Stimulated activated CD4-positive, alpha-beta T cell treated with anti-CD3 and anti-CD28 coated beads, Interleukin-1b, Interleukin-23, amount 100 ng/mL, for 4 hours (primary cell): ENCODE data around the gene VIL1.

ENCODE experiments used
- DNase-seq, 2 donors: peaks; one replicate each; pipeline ENCODE4 v3.0.0-alpha.2; 2020; ENCODE audit warnings: low read depth in 2 of 2

The VIL1 gene

DNA sequence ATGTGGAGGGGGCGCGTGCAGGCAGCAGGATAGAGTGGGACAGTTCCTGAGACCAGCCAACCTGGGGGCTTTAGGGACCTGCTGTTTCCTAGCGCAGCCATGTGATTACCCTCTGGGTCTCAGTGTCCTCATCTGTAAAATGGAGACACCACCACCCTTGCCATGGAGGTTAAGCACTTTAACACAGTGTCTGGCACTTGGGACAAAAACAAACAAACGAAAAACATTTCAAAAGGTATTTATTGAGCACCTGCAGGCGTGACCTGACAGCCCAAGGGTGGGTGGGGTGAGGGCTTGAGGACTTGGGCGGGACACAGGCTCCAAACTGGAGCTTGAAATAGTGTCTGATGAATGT, 23.9 kb upstream of the VIL1 start:
- DNase-seq, result no peak

DNA sequence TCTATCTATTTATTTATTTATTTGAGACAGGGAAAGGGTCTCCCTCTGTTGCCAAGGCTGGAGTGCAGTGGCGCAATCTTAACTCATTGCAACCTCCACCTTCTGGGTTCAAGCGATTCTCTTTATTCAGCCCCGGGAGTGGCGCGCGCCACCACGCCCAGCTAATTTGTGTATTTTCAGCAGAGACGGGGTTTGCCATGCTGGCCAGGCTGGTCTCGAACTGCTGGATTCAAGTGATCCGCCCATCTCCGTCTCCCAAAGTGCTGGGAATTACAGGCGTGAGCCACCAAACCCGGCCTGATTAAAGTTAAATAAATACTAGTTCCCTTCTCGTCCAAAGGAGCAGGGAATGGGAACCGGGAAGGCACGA, 23.5 kb upstream of the VIL1 start:
- no peak for DNase-seq

DNA sequence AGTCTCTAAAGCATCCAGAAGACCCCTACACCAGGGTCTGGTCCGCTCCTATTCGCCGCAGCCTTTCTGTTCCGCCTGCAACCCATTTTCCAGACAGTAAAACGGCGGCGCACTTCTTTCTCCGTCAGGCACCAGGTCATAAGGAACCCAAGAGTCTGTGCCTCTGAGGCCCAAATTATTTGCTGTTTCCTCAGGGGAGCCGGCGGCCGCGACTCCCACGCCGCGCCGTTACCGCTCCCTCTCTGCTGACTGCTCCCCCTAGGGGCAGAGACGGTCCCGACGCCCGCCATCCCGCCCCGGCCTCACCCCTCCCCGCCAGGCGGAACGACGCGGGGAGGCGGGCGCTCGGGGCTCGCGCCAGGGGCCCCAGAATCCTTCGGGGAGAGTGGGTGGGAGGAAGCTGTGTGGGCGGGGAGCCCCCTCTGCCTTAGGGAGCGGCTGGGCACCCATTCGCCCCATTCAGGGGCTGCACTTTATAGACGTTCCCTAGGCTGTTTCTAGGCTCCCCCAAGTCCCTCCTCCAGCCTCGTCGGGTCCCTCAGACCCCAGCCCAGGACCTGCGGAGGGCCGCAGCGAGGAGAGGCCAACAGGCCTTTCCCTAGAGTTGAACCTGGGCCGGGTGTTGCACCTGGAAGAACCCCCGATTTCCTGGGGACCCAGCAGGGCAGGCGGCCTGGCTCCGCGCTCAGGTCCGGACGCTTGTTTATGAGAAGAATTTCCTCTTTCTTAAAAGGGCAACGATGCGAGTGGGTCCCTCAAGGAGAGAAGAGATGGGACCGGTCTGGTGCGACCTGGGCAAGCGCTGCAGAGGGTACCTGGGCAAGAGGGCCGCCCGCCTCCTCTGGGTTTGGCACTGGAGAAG, 22.9 kb upstream of the VIL1 start:
- peak; percentile 87 to 91 for DNase-seq

DNA sequence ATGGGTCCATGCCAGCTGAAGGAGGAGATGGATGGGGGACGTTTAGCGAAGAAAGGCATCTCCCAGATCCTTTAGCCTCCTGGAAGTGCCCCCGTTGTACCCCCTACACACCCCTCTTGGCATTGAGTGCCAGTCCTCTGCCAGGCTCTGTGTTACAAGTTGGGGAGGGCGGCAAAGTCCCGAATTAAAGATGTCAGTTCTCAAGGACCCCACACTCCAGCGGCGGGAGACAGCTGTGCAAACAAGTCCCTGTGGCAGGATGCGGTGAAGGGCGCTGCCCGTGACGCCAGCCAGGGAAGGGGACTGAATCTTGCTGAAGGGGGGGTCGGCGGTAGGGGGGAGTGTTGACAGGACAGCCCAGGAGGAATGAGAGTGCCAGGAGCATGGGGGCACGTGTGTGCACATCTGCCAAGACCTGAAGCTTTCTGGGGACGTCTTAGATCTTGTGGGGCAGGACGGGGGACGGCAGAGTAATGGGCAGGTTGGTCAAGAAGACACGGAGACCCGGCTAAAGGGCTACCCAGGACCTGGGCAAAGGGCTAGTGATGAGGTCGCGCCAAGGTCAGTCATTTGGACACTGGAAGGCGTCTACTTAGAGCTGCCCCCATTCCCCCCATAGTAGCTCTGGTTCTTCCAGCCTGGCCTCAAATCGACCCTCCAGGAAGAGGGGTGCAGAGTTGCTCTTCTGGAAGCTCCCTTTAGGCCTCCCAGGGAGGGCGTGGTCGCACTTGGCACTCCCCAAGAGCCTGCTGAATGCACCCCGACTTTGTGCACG, 22.0 kb upstream of the VIL1 start:
- DNase-seq, result peak; percentile 37 to 39

DNA sequence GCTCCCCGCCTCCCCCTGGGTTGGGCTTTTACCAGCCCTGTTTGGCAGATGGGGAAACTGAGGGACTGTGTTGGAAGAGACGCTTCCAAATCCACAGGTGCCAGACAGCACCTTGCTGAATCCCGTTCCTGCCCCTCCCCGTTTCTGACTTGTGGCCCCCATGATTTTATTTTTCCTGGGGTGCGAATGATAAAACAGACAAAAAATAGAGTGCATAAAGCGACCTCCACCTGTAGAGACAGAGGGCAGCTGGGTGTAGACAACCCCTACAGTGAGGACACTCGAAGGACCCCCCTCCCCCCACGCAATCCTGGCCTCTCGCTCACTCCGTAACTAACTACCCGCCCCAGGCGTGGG, 21.5 kb upstream of the VIL1 start:
- DNase-seq, result no peak

DNA sequence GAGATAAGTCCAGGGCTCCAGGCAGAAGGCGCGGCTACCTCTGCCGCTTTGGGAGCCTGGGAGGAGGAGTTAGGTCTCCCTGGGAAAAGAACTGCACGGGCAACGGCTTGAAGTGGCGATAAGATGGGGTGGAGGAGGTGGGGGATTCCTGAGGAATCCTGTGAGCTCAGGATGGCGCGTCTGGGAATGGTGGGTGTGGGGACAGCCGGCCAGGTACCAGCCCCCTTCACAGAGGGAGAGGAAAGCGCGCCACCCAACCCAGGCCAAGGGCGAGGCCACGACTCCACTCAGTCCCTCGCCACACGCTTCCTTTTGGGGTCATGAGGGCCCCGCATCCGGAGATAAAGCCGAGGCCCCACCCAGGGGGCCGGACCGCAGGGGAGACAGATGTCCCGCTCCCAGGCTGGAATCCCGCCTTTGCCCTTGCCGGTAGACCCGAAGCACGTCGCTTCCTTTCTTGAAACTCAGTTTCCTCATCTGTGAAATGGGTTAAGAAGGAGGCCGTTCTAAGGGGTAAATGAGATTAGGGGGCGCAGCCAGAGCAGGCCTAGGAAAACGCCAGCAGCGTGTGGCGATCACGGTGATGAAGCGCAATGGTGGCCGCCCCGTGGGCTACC, 21.0 kb upstream of the VIL1 start:
- DNase-seq, result peak in 1 of 2 donors; percentile 26

DNA sequence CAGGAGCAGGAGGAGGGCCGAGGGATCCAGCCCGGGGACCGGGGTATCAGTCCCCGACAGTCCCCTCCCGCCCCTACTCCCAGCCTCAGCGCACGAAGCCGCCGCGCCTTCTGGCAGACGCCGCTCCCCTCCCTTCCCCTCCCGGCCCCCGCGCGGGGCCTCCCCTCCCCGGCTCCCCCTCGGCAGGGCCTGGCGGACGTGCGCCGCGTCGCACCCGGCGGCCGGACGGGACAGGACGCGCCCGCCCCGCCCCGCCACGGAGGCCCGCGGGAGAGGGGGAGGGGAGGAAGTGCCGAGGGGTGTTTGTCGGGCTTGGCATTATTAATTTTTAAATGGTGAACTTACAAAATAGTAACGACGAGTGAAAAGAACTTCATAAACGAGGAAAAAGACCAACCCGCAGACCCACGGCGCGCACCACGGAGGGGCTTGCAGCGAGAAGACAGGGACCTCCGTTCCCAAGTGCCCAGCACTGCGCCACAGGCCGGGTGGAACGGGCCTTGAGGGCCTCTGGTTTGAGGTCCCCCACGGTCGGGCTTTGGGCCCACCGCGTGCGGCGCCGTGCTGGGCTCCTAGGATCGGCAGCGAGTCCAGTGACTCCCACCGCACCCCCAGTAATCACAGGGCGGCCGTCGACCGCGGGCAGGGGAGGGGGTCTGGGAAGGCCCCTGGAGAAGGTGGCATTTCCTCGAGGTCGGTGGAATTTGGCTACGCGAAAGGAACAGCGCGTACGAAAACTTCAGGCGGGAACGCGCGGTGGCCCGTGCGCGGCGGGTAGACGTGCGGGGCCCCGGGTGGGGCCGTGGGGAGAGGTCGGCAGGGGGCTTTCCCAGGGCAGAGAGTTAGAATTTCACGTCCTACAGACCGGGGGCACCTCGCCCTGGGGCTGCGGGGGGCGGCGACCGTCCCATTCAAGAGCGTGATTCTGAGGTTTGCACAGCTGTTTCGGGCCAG, 20.2 kb upstream of the VIL1 start:
- peak; percentile 46 to 49 for DNase-seq

DNA sequence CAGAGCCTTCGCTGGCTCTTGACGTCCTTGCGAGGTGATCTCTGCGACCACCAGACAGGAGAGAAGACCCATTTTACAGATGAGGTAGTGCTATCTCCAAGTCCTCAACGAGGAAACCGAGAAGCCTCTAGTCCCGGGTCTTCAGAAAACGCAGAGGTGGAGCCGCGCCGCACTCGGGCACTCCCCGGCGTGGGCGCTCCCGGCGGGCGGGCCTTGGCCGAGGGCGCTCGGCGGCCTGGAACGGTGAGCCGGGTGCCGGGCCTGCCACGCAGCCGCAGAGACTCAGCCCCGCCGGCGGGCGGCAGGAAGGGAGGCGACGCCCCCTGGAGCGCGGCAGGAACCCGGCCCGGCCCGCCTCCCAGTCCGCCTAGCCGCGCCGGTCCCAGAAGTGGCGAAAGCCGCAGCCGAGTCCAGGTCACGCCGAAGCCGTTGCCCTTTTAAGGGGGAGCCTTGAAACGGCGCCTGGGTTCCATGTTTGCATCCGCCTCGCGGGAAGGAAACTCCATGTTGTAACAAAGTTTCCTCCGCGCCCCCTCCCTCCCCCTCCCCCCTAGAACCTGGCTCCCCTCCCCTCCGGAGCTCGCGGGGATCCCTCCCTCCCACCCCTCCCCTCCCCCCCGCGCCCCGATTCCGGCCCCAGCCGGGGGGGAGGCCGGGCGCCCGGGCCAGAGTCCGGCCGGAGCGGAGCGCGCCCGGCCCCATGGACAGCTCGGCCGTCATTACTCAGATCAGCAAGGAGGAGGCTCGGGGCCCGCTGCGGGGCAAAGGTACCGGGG, 19.3 kb upstream of the VIL1 start, which contains the start of gene CTDSP1:
TSS of gene CTDSP1 (plus strand) at position 478 of the 776 bp plus-strand sequence. CDS start at position 701, 223 bp downstream.
- peak; percentile 77 to 81 for DNase-seq

DNA sequence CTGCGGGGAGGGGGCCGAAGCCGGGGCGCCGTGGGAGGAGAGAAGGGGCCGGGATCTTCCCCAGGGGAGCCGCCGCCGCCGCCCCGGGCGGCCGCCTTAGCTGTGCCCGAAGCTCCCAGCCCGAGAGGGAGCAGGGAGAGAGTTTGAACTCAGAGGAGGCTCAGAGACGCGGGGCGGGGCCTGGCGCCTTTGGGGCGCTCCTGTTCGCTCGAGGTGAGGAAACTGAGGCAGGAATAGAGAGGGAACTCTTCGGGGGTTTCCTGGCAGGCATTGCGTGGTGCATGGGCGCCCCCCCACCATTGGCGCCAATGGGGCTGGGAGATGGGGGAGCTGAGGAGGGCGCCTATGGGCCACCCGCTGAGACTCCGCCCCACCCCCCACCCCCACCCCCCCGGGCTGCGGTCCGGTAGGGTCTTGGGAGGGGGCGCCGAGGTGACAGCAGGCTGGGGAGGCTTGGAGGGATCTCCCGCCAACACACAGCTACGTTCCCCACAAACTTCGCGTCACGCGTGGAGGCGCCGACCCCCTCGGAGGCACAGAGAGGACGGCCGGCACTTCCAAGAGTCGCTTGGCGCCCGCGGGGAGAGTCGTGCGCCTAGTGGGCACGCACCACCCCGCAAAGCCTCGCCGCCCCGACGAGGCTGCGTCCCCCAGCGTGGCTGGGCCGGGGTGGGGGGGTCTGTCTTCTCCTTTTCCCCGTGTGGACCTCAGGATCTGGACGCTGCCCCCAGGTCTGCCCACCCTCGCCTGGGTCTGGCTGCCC, 18.6 kb upstream of the VIL1 start:
- DNase-seq, result peak in 1 of 2 donors; percentile 39

DNA sequence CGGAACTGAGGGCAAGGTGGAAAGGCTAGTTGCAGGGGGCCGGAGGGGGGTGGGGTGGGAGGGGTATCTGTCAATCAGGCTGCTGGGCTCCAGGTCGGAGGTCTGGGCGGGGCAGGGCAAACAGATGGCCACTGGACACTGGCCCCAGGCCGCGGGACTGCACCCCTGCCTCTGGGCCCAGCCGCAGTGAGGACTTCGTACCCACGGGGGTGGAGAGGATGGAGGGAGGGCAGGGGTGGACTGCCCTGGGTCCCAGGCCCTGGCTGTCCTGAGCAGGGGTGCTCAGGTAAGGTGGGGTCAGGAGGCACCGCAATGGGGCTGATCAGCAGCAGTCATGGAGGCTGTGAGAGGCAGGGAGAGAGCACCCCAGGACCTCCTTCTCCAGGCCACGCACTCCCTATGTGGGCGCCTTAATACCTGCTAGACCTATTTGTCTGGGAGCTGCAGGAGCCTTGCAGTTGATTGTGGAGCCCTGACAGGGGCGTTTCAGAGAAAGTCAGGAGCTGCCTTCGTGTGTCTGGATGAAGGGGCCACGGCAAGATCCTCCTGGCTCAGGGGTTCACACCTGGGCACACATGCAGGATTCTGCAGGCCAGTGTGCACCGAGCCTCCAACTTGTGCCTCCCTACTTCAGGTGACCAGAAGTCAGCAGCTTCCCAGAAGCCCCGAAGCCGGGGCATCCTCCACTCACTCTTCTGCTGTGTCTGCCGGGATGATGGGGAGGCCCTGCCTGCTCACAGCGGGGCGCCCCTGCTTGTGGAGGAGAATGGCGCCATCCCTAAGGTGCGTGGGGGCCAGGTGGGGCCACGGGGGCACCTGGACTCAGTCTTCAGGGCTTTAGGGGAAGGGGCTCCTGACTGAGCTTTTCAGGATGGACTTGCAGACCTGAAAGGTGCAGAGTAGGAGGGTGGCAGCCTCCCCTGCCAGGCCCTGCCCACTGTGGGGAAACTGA, 17.7 kb upstream of the VIL1 start:
- no peak for DNase-seq

DNA sequence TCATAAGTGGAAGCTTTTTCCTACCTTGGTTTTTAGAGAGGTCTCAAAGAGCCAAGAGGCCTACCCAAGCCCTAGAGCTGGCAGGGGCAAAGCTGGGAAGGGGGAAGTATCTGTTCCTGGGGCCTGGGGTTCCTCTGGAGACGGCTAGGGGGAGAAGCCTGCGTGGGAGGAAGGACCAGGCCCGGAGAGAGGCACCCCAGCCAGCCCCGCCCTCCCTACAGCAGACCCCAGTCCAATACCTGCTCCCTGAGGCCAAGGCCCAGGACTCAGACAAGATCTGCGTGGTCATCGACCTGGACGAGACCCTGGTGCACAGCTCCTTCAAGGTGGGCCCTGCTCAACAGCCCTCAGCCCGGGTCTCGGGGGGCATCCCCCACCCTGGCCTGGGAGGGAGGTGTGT, 17.0 kb upstream of the VIL1 start:
- DNase-seq, result no peak

DNA sequence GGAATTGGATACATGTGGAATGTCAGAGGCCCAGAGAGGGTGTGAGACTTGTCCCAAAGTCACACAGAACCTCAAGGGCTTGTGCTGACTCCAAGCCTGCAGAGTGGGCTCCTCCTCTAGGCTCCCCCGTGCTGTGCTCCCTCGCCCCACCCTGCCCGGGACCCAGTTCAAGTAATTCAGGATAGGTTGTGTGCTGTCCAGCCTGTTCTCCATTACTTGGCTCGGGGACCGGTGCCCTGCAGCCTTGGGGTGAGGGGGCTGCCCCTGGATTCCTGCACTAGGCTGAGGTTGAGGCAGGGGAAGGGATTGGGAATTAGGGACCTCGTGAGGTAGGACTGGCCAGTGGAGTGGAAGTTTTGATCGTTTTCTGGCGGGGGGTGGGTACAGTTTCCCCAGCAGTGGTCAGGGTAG, 16.4 kb upstream of the VIL1 start:
- no peak for DNase-seq

DNA sequence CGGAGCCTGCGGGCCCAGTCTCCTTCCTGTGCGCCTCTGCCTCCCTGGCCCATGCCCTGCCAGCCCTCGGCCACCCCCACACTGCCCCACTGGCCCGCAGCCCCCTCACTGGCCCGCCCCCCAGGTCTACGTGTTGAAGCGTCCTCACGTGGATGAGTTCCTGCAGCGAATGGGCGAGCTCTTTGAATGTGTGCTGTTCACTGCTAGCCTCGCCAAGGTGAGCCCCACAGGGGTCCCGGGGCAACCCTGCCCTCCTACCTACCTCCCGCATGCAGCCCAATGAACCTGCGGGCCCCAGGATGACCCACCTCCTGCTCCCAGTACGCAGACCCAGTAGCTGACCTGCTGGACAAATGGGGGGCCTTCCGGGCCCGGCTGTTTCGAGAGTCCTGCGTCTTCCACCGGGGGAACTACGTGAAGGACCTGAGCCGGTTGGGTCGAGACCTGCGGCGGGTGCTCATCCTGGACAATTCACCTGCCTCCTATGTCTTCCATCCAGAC, 16.0 kb upstream of the VIL1 start:
- no peak for DNase-seq

DNA sequence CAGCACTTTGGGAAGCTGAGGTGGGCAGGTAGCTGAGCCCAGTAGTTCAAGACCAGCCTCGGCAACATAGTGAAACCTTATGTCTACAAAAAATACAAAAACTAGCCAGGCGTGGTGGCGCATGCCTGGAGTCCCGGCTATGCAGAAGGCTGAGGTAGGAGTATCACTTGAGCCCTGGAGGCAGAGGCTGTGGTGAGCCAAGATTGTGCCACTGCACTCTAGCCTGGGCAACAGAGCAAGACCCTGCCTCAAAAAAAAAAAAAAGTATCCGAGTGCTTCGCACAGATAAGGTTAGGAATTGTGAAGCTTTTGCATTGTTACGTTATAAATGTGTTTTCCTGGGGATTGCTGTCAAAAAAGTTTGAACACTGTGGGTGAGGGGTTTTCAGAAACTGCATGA, 15.1 kb upstream of the VIL1 start:
- no peak for DNase-seq

DNA sequence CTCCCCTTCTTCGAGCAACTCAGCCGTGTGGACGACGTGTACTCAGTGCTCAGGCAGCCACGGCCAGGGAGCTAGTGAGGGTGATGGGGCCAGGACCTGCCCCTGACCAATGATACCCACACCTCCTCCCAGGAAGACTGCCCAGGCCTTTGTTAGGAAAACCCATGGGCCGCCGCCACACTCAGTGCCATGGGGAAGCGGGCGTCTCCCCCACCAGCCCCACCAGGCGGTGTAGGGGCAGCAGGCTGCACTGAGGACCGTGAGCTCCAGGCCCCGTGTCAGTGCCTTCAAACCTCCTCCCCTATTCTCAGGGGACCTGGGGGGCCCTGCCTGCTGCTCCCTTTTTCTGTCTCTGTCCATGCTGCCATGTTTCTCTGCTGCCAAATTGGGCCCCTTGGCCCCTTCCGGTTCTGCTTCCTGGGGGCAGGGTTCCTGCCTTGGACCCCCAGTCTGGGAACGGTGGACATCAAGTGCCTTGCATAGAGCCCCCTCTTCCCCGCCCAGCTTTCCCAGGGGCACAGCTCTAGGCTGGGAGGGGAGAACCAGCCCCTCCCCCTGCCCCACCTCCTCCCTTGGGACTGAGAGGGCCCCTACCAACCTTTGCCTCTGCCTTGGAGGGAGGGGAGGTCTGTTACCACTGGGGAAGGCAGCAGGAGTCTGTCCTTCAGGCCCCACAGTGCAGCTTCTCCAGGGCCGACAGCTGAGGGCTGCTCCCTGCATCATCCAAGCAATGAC, 14.4 kb upstream of the VIL1 start:
- no peak for DNase-seq

DNA sequence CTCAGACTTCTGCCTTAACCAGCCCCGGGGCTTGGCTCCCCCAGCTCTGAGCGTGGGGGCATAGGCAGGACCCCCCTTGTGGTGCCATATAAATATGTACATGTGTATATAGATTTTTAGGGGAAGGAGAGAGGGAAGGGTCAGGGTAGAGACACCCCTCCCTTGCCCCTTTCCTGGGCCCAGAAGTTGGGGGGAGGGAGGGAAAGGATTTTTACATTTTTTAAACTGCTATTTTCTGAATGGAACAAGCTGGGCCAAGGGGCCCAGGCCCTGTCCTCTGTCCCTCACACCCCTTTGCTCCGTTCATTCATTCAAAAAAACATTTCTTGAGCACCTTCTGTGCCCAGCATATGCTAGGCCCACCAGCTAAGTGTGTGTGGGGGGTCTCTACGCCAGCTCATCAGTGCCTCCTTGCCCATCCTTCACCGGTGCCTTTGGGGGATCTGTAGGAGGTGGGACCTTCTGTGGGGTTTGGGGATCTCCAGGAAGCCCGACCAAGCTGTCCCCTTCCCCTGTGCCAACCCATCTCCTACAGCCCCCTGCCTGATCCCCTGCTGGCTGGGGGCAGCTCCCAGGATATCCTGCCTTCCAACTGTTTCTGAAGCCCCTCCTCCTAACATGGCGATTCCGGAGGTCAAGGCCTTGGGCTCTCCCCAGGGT, 13.7 kb upstream of the VIL1 start:
- no peak for DNase-seq

DNA sequence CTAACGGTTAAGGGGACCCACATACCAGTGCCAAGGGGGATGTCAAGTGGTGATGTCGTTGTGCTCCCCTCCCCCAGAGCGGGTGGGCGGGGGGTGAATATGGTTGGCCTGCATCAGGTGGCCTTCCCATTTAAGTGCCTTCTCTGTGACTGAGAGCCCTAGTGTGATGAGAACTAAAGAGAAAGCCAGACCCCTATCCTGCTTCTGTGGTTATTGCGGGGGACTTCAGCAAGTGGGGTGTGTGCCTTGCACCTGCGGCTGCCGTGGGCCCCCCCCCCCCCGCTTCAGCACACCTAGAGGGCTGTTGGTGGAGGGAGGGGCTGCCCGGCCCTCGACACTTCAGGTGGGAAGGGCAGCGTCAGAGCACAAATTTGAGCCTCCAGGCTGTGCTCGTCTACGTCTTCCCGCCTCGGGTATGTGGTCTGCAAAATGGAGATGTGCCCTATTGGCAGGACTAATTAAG, 13.1 kb upstream of the VIL1 start:
- DNase-seq, result no peak
